ENCODE data around the gene NPPB. TPM values are rescaled to one million over a fixed set of nuclear protein-coding genes. Genes with fewer than 3 reads are reported as not detected.

NPPB gene
- polyA plus RNA-seq, 2 of the 4 experiments (the other 2 are of a cell fraction), result 0.18 TPM; not detected in 1

DNA sequence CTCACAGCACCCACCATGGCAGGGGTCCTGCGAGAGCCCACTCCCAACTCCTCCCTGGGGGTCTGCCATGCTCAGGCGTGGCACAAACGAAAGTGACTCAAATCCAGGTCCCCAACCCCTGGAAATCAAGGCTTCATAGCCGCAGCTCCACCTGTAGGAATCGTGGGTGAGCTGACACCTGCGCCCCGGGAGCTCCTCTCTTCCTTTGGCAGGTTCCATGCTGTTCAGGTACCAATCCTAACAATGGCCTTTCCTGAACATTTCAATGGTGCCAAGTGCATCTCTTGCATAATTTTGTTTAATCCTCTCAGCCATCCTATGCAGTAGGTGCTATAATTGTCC, 28.9 kb upstream of the NPPB start (continued):
- no peak for TF ChIP-seq RAD21 (conservative IDR thresholded peaks at IDR 0.05 in 1 of 2, IDR thresholded peaks at IDR 0.05 in 1 of 2)

DNA sequence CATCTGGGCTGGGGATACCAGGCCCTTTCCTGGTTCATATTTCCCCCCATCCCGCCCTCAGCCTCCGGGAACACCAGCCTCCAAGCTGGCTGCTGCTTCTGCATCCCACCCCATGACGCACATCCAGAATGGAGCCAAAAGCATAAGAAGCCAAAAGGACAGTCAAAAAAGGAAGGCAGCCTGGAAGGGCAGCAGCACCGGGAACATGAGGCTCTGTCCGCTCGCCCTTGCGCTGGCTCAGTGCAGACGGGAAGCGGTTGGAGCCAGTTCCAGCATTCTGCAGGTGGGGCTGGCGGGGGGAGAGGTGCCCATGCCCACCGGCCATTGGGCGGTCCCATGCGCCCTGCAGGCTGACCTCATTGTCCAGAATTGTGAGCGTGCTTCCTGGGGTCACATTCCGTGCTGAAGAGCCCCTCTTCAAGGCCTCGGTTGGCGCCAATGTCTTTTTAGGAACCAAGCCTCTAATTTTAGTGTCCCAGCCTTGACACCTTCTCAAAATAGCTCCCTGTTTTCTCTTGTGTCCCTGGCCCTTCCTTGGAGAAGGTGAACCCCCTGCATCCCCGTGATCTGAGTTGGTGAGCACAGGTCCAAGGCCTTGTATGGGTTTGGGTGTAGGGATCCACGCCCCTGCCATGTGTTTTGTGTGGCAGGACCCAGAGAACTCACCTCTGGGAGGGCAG, 28.4 kb upstream of the NPPB start:
- DNase-seq (ENCODE audit: low read depth in 1 of 2, low spot score in 1 of 2), result no peak
- no peak overlapping the region for H3K27ac ChIP-seq
- no peaks in the 10 kb centered on the region for H3K9me3 ChIP-seq
- 65% methylated on average over 12 of the region's 19 CpGs for WGBS (ENCODE audit: missing lambda C conversion rate)
- TF ChIP-seq, protein P1, sequence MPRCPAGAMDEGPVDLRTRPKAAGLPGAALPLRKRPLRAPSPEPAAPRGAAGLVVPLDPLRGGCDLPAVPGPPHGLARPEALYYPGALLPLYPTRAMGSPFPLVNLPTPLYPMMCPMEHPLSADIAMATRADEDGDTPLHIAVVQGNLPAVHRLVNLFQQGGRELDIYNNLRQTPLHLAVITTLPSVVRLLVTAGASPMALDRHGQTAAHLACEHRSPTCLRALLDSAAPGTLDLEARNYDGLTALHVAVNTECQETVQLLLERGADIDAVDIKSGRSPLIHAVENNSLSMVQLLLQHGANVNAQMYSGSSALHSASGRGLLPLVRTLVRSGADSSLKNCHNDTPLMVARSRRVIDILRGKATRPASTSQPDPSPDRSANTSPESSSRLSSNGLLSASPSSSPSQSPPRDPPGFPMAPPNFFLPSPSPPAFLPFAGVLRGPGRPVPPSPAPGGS (IDR thresholded peaks at IDR 0.05), result no peak
- no peak for TF ChIP-seq MAZ (IDR thresholded peaks at IDR 0.05; ENCODE audit: borderline replicate concordance, low read depth, low read length)
- no peak for TF ChIP-seq CEBPB (IDR thresholded peaks at IDR 0.05)
- TF ChIP-seq FOSL2 (IDR thresholded peaks at IDR 0.05), result no peak
- TF ChIP-seq FOSL2 (CRISPR knock-in tag; IDR thresholded peaks at IDR 0.05), result no peak
- no peak for TF ChIP-seq CHD4 (IDR thresholded peaks at IDR 0.05; ENCODE audit: borderline replicate concordance)
- no peak for TF ChIP-seq NR3C1 (IDR thresholded peaks at IDR 0.05)
- no peak for TF ChIP-seq EP300 (IDR thresholded peaks at IDR 0.05)
- no peak for TF ChIP-seq NPAS2 (CRISPR knock-in tag; IDR thresholded peaks at IDR 0.05; ENCODE audit: borderline replicate concordance)
- TF ChIP-seq MAFK (IDR thresholded peaks at IDR 0.05; ENCODE audit: partially characterized antibody), result no peak
- no peak for TF ChIP-seq HDAC2 (IDR thresholded peaks at IDR 0.05)
- no peak for TF ChIP-seq TP53 (CRISPR knock-in tag; IDR thresholded peaks at IDR 0.05)
- TF ChIP-seq HOXA7 (CRISPR knock-in tag; IDR thresholded peaks at IDR 0.05), result no peak
- no peak for TF ChIP-seq RNF2 (IDR thresholded peaks at IDR 0.05; ENCODE audit: borderline replicate concordance, low read depth)
- TF ChIP-seq, protein P2, sequence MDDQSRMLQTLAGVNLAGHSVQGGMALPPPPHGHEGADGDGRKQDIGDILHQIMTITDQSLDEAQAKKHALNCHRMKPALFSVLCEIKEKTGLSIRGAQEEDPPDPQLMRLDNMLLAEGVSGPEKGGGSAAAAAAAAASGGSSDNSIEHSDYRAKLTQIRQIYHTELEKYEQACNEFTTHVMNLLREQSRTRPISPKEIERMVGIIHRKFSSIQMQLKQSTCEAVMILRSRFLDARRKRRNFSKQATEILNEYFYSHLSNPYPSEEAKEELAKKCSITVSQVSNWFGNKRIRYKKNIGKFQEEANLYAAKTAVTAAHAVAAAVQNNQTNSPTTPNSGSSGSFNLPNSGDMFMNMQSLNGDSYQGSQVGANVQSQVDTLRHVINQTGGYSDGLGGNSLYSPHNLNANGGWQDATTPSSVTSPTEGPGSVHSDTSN (IDR thresholded peaks at IDR 0.05), result no peak
- TF ChIP-seq FOSB (CRISPR knock-in tag; IDR thresholded peaks at IDR 0.05), result no peak
- no peak for TF ChIP-seq FOXS1 (CRISPR knock-in tag; IDR thresholded peaks at IDR 0.05)
- ATAC-seq, result no peak
- ChIA-PET POLR2A (interaction anchor here (0.6 to 1.0 kb wide), 2 partner anchors 21 to 22 kb away, joined by 3 read pairs; no protein-coding TSS in a partner anchor), CTCF (interaction anchor here (1.7 kb wide), 1 partner anchor 49 kb away, joined by 4 read pairs; no protein-coding TSS in a partner anchor)
- H3K4me3 ChIP-seq, result no peak overlapping the region
- no peaks in the 10 kb centered on the region for H3K4me1 ChIP-seq
- H3K4me2 ChIP-seq, result no peak overlapping the region
- FAIRE-seq, result no peak

DNA sequence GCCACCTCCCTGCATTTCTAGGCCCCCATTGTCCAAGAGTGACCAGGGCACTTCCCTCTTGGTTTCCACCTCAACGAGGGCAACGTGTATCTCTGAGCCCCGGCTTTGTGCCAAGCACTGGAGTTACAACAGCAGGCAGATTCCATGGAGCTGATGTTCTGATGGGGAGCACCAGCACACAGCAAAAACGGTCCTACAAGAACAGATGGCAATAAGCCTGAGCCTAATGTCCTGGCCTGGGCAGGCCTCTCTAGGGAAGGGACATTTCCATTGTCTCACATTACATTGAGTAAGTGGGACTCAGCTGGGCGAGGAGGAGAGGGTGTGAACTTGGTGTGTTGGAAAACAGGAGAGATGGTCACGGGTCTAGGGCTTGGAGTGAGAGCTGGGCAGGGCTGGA, 27.2 kb upstream of the NPPB start:
- WGBS (ENCODE audit: missing lambda C conversion rate), result 40% methylated on average over 6 of the region's 6 CpGs

More for the DNA sequence above, 27.2 kb upstream of the NPPB start:
- POLR2A ChIA-PET, result no interaction called here
- ATAC-seq (no peak), DNase-seq (ENCODE audit: low read depth in 1 of 2, low spot score in 1 of 2) (no peak), FAIRE-seq (no peak)
- Histone ChIP-seq H3K4me1 (no peaks in the 10 kb centered on the region), H3K27ac (no peak overlapping the region), H3K4me2 (no peak overlapping the region), H3K4me3 (no peak overlapping the region), H3K9me3 (no peaks in the 10 kb centered on the region)
- TF ChIP-seq, protein P2 (IDR thresholded peaks at IDR 0.05), result no peak
- TF ChIP-seq CHD4 (IDR thresholded peaks at IDR 0.05; ENCODE audit: borderline replicate concordance) (no peak), RCOR1 (IDR thresholded peaks at IDR 0.05; ENCODE audit: low read depth, low read length) (no peak), FOSL2 (IDR thresholded peaks at IDR 0.05) (no peak), FOSL2 (CRISPR knock-in tag; IDR thresholded peaks at IDR 0.05) (no peak), HOXB13 (CRISPR knock-in tag; IDR thresholded peaks at IDR 0.05; ENCODE audit: low read depth) (no peak), TFCP2L1 (CRISPR knock-in tag; IDR thresholded peaks at IDR 0.05) (no peak), MAZ (IDR thresholded peaks at IDR 0.05; ENCODE audit: borderline replicate concordance, low read depth, low read length) (no peak)
- TF ChIP-seq, protein P3, sequence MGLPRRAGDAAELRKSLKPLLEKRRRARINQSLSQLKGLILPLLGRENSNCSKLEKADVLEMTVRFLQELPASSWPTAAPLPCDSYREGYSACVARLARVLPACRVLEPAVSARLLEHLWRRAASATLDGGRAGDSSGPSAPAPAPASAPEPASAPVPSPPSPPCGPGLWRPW (IDR thresholded peaks at IDR 0.05), result no peak
- TF ChIP-seq, protein P4, sequence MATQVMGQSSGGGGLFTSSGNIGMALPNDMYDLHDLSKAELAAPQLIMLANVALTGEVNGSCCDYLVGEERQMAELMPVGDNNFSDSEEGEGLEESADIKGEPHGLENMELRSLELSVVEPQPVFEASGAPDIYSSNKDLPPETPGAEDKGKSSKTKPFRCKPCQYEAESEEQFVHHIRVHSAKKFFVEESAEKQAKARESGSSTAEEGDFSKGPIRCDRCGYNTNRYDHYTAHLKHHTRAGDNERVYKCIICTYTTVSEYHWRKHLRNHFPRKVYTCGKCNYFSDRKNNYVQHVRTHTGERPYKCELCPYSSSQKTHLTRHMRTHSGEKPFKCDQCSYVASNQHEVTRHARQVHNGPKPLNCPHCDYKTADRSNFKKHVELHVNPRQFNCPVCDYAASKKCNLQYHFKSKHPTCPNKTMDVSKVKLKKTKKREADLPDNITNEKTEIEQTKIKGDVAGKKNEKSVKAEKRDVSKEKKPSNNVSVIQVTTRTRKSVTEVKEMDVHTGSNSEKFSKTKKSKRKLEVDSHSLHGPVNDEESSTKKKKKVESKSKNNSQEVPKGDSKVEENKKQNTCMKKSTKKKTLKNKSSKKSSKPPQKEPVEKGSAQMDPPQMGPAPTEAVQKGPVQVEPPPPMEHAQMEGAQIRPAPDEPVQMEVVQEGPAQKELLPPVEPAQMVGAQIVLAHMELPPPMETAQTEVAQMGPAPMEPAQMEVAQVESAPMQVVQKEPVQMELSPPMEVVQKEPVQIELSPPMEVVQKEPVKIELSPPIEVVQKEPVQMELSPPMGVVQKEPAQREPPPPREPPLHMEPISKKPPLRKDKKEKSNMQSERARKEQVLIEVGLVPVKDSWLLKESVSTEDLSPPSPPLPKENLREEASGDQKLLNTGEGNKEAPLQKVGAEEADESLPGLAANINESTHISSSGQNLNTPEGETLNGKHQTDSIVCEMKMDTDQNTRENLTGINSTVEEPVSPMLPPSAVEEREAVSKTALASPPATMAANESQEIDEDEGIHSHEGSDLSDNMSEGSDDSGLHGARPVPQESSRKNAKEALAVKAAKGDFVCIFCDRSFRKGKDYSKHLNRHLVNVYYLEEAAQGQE (IDR thresholded peaks at IDR 0.05), result no peak
- TF ChIP-seq, protein P5, sequence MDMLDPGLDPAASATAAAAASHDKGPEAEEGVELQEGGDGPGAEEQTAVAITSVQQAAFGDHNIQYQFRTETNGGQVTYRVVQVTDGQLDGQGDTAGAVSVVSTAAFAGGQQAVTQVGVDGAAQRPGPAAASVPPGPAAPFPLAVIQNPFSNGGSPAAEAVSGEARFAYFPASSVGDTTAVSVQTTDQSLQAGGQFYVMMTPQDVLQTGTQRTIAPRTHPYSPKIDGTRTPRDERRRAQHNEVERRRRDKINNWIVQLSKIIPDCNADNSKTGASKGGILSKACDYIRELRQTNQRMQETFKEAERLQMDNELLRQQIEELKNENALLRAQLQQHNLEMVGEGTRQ (IDR thresholded peaks at IDR 0.05), result no peak
- TF ChIP-seq, protein P6, sequence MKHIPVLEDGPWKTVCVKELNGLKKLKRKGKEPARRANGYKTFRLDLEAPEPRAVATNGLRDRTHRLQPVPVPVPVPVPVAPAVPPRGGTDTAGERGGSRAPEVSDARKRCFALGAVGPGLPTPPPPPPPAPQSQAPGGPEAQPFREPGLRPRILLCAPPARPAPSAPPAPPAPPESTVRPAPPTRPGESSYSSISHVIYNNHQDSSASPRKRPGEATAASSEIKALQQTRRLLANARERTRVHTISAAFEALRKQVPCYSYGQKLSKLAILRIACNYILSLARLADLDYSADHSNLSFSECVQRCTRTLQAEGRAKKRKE (CRISPR knock-in tag; IDR thresholded peaks at IDR 0.05; ENCODE audit: low read depth), result no peak
- TF ChIP-seq, protein P7, sequence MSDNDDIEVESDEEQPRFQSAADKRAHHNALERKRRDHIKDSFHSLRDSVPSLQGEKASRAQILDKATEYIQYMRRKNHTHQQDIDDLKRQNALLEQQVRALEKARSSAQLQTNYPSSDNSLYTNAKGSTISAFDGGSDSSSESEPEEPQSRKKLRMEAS (IDR thresholded peaks at IDR 0.05), result no peak
- CTCF ChIA-PET, result interaction anchor here (1.4 kb wide), 1 partner anchor 7 kb away, joined by 5 read pairs; no protein-coding TSS in a partner anchor

Data from A549 (cell line).